Smooth muscle cell of the coronary artery (primary cell): ENCODE results near the gene CNTRL. TPM values are rescaled to one million over a fixed set of nuclear protein-coding genes. Genes with fewer than 3 reads are reported as not detected.

Experiments
- total RNA-seq: library from RNA; depleted of rRNA; stranded (reverse); fragments of >200 nt; gene quantifications from 2 replicates; pipeline ENCODE4 v1.2.3, GENCODE V29; 2014; ENCODE audit warnings: low replicate concordance

CNTRL gene, protein sequence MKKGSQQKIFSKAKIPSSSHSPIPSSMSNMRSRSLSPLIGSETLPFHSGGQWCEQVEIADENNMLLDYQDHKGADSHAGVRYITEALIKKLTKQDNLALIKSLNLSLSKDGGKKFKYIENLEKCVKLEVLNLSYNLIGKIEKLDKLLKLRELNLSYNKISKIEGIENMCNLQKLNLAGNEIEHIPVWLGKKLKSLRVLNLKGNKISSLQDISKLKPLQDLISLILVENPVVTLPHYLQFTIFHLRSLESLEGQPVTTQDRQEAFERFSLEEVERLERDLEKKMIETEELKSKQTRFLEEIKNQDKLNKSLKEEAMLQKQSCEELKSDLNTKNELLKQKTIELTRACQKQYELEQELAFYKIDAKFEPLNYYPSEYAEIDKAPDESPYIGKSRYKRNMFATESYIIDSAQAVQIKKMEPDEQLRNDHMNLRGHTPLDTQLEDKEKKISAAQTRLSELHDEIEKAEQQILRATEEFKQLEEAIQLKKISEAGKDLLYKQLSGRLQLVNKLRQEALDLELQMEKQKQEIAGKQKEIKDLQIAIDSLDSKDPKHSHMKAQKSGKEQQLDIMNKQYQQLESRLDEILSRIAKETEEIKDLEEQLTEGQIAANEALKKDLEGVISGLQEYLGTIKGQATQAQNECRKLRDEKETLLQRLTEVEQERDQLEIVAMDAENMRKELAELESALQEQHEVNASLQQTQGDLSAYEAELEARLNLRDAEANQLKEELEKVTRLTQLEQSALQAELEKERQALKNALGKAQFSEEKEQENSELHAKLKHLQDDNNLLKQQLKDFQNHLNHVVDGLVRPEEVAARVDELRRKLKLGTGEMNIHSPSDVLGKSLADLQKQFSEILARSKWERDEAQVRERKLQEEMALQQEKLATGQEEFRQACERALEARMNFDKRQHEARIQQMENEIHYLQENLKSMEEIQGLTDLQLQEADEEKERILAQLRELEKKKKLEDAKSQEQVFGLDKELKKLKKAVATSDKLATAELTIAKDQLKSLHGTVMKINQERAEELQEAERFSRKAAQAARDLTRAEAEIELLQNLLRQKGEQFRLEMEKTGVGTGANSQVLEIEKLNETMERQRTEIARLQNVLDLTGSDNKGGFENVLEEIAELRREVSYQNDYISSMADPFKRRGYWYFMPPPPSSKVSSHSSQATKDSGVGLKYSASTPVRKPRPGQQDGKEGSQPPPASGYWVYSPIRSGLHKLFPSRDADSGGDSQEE (N-terminal part only)
- total RNA-seq = 4.3 and 4.6 TPM in 2 replicates

DNA sequence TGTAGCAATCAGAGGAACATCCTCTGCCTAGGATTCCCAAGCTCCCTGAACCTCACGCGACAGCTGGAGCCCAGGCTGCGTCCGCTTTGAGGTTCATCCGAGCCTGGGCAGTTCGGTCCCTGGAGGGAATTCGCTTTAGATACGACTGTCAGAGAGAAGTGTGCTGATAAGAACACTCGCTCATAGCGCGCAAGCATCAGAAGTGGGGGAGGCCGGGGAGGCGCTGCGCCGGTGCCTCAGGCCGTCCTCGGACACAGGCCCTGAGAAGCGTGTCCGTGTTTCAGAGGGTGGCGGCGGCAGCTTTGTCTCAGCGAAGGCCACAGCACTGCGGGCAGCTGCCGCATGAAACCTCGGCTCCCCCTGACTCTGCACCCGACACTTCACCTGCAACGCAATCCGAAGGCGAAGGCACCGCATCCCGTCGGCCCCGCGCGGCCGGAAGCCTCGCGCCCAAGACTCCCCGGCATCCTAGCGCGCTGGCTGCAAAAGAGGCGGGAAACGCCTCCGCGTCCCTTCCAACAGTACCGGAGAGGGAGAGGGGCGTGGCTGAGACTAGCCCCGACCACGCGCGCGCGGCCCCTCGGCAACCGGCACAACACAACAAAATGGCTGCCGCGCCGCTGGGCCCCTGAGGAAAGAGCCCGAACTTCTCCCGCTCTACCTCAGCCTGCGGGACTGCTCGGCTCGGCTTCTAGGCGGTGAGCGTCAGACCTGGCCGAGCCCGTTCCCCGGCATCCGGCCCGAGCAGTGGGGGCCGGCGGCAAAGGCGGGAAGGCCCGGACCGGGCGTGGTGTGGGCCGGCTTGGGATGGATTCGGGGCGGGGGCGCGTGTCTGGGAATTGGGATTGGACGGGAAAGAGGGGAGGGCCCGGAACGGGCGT, at the start of gene CNTRL:
CNTRL (plus strand) TSS at position 586 of the 881 bp plus-strand sequence. CDS start 13,372 bp downstream, outside the sequence.

DNA sequence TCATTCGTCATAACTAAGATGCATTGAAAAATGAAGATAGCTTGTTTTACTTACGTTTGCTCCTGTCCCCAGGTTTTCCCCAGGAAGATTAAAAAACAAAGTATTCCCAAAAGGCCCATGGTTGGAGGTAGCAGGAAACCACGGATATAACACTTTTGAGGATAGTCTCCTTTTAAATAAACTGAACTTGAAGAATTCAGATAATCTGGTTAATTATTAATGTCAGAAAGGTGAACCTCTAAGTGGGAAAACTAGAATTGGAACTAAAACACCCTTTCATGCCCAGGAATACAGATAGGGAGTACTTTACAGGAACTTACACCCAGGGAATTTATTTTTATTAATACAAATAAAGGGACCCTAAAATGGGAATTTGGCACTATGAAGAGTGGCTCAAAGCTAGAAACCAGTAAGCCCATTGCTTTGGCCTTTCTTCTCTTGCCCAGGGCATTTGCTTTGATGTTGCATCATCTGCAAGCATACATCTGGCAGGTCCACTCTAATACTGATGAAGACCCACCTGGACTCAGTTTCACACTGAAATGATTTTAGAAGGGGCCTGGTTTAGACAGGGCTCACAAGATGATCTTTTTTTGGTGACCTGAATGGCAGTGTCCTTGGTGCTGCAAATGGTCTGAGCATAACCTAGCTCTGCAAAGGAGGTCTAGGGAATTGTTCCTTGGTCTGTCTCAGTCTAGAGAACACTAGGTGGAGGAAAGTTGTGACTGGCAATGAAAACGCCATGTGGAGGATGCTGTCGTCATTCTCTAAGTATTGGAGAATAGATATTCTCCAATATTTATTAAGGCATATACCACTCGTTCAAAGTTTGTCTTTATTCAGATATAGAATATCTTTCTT, 24.4 kb upstream of the CNTRL start, which contains the start of gene C5:
C5 (minus strand) TSS at position 148 of the 861 bp plus-strand sequence; CDS start at position 119, 29 bp downstream.

DNA sequence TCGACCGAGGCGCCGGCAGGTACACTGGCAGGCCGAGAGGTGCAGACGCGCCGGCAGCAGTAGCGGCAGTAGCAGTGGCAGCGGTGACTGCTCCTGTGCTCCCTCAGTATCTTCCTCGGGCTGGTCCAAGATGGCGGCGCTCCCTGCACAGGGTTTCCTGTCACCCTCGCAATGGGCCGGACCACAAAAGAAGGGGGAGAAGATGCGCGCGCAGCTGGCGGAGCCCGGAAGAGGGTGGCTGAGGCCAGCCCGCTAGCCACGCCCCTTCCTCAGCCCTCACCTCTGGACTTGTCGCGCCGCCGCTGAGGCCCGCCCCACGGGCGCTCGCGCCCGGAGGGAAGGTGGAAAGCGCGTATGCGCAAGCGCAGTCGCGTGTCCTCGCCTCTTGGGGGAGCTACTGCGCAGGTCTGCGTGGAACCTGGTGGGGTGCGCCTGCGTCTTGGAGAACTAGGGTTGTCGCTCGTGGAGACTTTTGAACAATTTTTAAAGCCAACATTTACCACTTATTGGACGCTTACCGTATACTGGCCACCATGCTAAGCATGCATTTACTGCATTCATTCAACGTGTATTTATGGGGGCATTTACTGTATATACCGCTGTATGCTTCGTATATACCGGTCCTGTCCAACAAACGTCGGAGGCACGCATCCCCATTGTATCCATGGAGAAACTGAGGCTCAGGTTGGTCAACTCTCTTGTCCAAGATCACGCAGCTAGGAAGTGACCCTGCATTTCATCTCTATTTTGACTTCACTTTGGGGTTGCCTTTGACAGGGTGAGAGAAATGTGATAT, 127.2 kb downstream of the CNTRL start, which contains the start of gene RAB14:
RAB14 (minus strand) TSS at position 132 of the 796 bp plus-strand sequence. CDS start 8,457 bp downstream, outside the sequence.

Other genes starting within 250 kb of the CNTRL start
- 7.7 and 18.1 TPM in 2 replicates for gene PSMD5, start 232.0 kb upstream of the CNTRL start, total RNA-seq
- 11.3 and 23.4 TPM in 2 replicates for gene PHF19, start 197.8 kb upstream of the CNTRL start, total RNA-seq
- gene TRAF1, start 148.2 kb upstream of the CNTRL start, total RNA-seq = 1.6 TPM in 2 replicates
- 2.2 and 3.7 TPM in 2 replicates for gene C5, start 24.7 kb upstream of the CNTRL start, total RNA-seq
- 9.4 and 19.6 TPM in 2 replicates for gene RAB14, start 126.9 kb downstream of the CNTRL start, total RNA-seq
- 662 and 996 TPM in 2 replicates for gene GSN, start 193.2 kb downstream of the CNTRL start, total RNA-seq